ENCODE data around the gene ADGRV1. TPM values are rescaled to one million over a fixed set of nuclear protein-coding genes. Genes with fewer than 3 reads are reported as not detected.

The ADGRV1 gene
- total and polyA plus RNA-seq, 9 of the 15 experiments (the other 6 are each of a cell fraction or from before 2014, with no cell fraction given) = 21.7 to 156 (median 58.2) TPM

DNA sequence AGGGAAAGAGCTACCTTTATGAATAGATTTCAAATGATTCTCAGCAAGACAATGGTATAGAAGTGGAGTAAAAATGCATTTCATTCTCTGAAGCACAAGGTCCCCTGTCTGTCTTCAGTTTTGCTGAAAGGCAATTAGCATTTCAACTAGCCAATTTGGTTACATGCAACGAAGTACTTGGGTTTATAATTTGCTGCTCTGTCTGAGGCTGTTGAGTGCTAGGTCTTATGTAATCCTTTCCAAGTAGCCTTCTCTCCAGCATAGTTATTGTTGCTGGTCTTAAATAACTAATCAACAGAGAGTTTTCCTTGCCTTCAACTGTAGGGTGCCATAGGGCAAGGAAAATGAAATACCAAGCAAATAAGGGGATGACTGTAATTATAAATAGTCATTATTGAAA lies 4.5 kb downstream of the ADGRV1 start (continued):
- TF ChIP-seq, protein P1, sequence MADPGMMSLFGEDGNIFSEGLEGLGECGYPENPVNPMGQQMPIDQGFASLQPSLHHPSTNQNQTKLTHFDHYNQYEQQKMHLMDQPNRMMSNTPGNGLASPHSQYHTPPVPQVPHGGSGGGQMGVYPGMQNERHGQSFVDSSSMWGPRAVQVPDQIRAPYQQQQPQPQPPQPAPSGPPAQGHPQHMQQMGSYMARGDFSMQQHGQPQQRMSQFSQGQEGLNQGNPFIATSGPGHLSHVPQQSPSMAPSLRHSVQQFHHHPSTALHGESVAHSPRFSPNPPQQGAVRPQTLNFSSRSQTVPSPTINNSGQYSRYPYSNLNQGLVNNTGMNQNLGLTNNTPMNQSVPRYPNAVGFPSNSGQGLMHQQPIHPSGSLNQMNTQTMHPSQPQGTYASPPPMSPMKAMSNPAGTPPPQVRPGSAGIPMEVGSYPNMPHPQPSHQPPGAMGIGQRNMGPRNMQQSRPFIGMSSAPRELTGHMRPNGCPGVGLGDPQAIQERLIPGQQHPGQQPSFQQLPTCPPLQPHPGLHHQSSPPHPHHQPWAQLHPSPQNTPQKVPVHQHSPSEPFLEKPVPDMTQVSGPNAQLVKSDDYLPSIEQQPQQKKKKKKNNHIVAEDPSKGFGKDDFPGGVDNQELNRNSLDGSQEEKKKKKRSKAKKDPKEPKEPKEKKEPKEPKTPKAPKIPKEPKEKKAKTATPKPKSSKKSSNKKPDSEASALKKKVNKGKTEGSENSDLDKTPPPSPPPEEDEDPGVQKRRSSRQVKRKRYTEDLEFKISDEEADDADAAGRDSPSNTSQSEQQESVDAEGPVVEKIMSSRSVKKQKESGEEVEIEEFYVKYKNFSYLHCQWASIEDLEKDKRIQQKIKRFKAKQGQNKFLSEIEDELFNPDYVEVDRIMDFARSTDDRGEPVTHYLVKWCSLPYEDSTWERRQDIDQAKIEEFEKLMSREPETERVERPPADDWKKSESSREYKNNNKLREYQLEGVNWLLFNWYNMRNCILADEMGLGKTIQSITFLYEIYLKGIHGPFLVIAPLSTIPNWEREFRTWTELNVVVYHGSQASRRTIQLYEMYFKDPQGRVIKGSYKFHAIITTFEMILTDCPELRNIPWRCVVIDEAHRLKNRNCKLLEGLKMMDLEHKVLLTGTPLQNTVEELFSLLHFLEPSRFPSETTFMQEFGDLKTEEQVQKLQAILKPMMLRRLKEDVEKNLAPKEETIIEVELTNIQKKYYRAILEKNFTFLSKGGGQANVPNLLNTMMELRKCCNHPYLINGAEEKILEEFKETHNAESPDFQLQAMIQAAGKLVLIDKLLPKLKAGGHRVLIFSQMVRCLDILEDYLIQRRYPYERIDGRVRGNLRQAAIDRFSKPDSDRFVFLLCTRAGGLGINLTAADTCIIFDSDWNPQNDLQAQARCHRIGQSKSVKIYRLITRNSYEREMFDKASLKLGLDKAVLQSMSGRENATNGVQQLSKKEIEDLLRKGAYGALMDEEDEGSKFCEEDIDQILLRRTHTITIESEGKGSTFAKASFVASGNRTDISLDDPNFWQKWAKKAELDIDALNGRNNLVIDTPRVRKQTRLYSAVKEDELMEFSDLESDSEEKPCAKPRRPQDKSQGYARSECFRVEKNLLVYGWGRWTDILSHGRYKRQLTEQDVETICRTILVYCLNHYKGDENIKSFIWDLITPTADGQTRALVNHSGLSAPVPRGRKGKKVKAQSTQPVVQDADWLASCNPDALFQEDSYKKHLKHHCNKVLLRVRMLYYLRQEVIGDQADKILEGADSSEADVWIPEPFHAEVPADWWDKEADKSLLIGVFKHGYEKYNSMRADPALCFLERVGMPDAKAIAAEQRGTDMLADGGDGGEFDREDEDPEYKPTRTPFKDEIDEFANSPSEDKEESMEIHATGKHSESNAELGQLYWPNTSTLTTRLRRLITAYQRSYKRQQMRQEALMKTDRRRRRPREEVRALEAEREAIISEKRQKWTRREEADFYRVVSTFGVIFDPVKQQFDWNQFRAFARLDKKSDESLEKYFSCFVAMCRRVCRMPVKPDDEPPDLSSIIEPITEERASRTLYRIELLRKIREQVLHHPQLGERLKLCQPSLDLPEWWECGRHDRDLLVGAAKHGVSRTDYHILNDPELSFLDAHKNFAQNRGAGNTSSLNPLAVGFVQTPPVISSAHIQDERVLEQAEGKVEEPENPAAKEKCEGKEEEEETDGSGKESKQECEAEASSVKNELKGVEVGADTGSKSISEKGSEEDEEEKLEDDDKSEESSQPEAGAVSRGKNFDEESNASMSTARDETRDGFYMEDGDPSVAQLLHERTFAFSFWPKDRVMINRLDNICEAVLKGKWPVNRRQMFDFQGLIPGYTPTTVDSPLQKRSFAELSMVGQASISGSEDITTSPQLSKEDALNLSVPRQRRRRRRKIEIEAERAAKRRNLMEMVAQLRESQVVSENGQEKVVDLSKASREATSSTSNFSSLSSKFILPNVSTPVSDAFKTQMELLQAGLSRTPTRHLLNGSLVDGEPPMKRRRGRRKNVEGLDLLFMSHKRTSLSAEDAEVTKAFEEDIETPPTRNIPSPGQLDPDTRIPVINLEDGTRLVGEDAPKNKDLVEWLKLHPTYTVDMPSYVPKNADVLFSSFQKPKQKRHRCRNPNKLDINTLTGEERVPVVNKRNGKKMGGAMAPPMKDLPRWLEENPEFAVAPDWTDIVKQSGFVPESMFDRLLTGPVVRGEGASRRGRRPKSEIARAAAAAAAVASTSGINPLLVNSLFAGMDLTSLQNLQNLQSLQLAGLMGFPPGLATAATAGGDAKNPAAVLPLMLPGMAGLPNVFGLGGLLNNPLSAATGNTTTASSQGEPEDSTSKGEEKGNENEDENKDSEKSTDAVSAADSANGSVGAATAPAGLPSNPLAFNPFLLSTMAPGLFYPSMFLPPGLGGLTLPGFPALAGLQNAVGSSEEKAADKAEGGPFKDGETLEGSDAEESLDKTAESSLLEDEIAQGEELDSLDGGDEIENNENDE (IDR thresholded peaks at IDR 0.05; ENCODE audit: low read depth, low read length) = no peak
- TF ChIP-seq ZNF239 (CRISPR knock-in tag; IDR thresholded peaks at IDR 0.05) (no peak), GTF2E2 (tag; IDR thresholded peaks at IDR 0.05) (no peak), COPS2 (conservative IDR thresholded peaks at IDR 0.05) (no peak), ZNF668 (CRISPR knock-in tag; IDR thresholded peaks at IDR 0.05) (no peak), RHOXF2B (CRISPR knock-in tag; conservative IDR thresholded peaks at IDR 0.05) (no peak), NRF1 (conservative IDR thresholded peaks at IDR 0.05 in 1 of 2, IDR thresholded peaks at IDR 0.05 in 1 of 2) (no peak), FOXA3 (CRISPR knock-in tag; conservative IDR thresholded peaks at IDR 0.05 in 1 of 2, IDR thresholded peaks at IDR 0.05 in 1 of 2) (no peak), EP300 (IDR thresholded peaks at IDR 0.05; ENCODE audit: low read length) (no peak), FIP1L1 (IDR thresholded peaks at IDR 0.05; ENCODE audit: low read depth, low read length, poor library complexity, severe bottlenecking) (no peak)

All from K562 (cell line).